ENCODE measurements around the gene ARID3C. TPM values are rescaled to one million over a fixed set of nuclear protein-coding genes. Genes with fewer than 3 reads are reported as not detected.

ARID3C gene
- total and polyA plus RNA-seq, 10 of the 15 experiments (the other 5 are each of a cell fraction or from before 2014, with no cell fraction given): not detected

DNA sequence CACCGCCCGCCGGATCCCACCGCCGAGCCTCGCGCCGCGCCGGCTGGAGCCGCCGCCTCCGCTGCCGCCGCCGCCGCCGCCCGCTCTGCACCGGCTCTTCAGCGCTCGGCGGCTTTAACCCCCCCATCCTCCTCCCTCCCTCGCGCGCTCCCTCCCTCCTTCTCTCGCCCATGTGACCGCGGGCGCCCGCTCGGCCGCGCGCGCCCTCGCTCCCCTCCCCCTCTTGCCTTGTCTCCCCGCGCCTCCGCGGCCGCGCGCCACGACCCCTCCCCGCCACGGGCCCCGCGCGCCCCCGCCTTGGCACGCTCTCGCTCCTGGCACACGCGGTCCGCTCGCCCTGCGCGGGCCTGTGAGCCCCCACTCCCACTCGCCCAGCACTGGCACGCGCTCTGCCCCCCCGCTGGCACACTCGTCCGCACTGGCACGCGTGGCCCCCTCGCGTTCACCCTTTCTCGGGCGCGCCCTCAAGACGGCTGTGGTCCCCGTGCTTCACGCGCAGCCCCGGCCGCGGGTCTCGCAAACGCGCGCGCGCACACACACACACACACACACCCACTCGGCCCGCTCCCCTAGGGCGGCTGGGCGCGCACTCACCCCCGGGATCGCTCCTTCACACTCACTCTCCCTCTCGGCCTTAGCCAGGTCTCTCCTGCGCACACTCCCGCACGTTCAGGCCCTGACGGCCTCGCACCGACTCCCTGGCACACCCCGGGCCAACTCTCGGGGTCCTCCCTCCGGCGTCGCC lies 39.1 kb downstream of the ARID3C start, which contains the start of gene CNTFR:
Gene CNTFR (minus strand): TSS at position 89 of the 745 bp plus-strand sequence. CDS start 20,743 bp downstream, outside the sequence.
- H3K4me3 ChIP-seq: no peak within 1 kb of the TSS
- intact Hi-C loops (cut with micrococcal nuclease; ENCODE audit: unreplicated experiment) (no loop called here), in situ Hi-C loops (cut with MboI) (loop anchor here (5.0 kb wide), 1 partner anchor 52 kb away; no protein-coding TSS in a partner anchor)
- RAD21 ChIA-PET (ENCODE audit: unreplicated experiment): interaction anchor here (1.2 kb wide), 1 partner anchor 186 kb away, joined by 3 read pairs; no protein-coding TSS in a partner anchor
- BruUV-seq (replicated peaks): no TSS peak
- 0 out of 2 replicates have a peak within 1 kb of the TSS, but pooled peaks have one; percentile 25 for H3K4me2 ChIP-seq (ENCODE audit: control insufficient read depth, insufficient read depth)
- no peak within 1 kb of the TSS for H3K27ac ChIP-seq (ENCODE audit: control insufficient read depth, insufficient read depth)
- DNase-seq (ENCODE audit: low read depth, low spot score): no peak
- POLR2A ChIA-PET: no interaction called here
- ATAC-seq: no peak
- H3K9me3 ChIP-seq (replicated peaks; ENCODE audit: control insufficient read depth, insufficient read depth, low read length): no peaks in the 10 kb centered on the region
- CTCF ChIA-PET: no interaction called here
- 1% methylated on average over 36 of the region's 104 CpGs for WGBS (ENCODE audit: insufficient coverage, insufficient replicate concordance, low lambda C conversion rate, missing lambda C conversion rate)
- H4K20me1 ChIP-seq (ENCODE audit: control insufficient read depth, insufficient read depth): peaks cover 18% of the 10 kb centered on the region
- SMC1A ChIA-PET (ENCODE audit: uncharacterized antibody, unreplicated experiment): no interaction called here
- H2AFZ ChIP-seq (ENCODE audit: control insufficient read depth, low read depth, low read length): no peak within 1 kb of the TSS
- peaks cover 32 to 57% of the 10 kb centered on the region in 2 experiments for H3K27me3 ChIP-seq (replicated peaks in 1 of 2; ENCODE audit: control insufficient read depth in 2 of 2, insufficient read depth in 2 of 2, low read length in 1 of 2)
- no peak within 1 kb of the TSS for H3K9ac ChIP-seq (ENCODE audit: control insufficient read depth, insufficient read depth, low read length)
- H3K79me2 ChIP-seq (ENCODE audit: control insufficient read depth, insufficient read depth, low read length): no peaks in the 10 kb centered on the region
- no peak for FAIRE-seq
- H3K4me1 ChIP-seq (ENCODE audit: control insufficient read depth, insufficient read depth, low read length): peaks cover 2% of the 10 kb centered on the region; the same call in 1 of the 2 replicates
- no peaks in the 10 kb centered on the region for H3K36me3 ChIP-seq (ENCODE audit: control insufficient read depth in 2 of 2, insufficient read depth in 2 of 2, low read length in 1 of 2)
- TF ChIP-seq, protein P1, sequence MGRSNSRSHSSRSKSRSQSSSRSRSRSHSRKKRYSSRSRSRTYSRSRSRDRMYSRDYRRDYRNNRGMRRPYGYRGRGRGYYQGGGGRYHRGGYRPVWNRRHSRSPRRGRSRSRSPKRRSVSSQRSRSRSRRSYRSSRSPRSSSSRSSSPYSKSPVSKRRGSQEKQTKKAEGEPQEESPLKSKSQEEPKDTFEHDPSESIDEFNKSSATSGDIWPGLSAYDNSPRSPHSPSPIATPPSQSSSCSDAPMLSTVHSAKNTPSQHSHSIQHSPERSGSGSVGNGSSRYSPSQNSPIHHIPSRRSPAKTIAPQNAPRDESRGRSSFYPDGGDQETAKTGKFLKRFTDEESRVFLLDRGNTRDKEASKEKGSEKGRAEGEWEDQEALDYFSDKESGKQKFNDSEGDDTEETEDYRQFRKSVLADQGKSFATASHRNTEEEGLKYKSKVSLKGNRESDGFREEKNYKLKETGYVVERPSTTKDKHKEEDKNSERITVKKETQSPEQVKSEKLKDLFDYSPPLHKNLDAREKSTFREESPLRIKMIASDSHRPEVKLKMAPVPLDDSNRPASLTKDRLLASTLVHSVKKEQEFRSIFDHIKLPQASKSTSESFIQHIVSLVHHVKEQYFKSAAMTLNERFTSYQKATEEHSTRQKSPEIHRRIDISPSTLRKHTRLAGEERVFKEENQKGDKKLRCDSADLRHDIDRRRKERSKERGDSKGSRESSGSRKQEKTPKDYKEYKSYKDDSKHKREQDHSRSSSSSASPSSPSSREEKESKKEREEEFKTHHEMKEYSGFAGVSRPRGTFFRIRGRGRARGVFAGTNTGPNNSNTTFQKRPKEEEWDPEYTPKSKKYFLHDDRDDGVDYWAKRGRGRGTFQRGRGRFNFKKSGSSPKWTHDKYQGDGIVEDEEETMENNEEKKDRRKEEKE (IDR thresholded peaks at IDR 0.05): no peak
- TF ChIP-seq, protein P2, sequence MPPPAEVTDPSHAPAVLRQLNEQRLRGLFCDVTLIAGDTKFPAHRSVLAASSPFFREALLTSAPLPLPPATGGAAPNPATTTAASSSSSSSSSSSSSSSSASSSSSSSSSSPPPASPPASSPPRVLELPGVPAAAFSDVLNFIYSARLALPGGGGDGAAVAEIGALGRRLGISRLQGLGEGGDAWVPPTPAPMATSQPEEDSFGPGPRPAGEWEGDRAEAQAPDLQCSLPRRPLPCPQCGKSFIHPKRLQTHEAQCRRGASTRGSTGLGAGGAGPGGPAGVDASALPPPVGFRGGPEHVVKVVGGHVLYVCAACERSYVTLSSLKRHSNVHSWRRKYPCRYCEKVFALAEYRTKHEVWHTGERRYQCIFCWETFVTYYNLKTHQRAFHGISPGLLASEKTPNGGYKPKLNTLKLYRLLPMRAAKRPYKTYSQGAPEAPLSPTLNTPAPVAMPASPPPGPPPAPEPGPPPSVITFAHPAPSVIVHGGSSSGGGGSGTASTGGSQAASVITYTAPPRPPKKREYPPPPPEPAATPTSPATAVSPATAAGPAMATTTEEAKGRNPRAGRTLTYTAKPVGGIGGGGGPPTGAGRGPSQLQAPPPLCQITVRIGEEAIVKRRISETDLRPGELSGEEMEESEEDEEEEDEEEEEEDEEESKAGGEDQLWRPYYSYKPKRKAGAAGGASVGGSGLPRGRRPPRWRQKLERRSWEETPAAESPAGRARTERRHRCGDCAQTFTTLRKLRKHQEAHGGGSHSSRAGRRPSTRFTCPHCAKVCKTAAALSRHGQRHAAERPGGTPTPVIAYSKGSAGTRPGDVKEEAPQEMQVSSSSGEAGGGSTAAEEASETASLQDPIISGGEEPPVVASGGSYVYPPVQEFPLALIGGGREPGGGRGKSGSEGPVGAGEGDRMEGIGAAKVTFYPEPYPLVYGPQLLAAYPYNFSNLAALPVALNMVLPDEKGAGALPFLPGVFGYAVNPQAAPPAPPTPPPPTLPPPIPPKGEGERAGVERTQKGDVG (CRISPR knock-in tag; IDR thresholded peaks at IDR 0.05): no peak
- TF ChIP-seq TCF7 (IDR thresholded peaks at IDR 0.05; ENCODE audit: borderline replicate concordance): no peak
- no peak for TF ChIP-seq SMARCA5 (IDR thresholded peaks at IDR 0.05)
- no peak for TF ChIP-seq EED (IDR thresholded peaks at IDR 0.05; ENCODE audit: low read depth)
- TF ChIP-seq EP300 (IDR thresholded peaks at IDR 0.05; ENCODE audit: borderline replicate concordance in 1 of 2, control insufficient read depth in 1 of 2, low read depth in 2 of 2, low read length in 2 of 2): no peak
- TF ChIP-seq ESRRA (IDR thresholded peaks at IDR 0.05; ENCODE audit: low read length): no peak
- TF ChIP-seq KAT2A (conservative IDR thresholded peaks at IDR 0.05; ENCODE audit: control insufficient read depth, low read depth, low read length): no peak
- TF ChIP-seq HDGF (IDR thresholded peaks at IDR 0.05): no peak
- no peak for TF ChIP-seq WRNIP1 (IDR thresholded peaks at IDR 0.05; ENCODE audit: borderline replicate concordance, low read depth, low read length)
- TF ChIP-seq, protein P3, sequence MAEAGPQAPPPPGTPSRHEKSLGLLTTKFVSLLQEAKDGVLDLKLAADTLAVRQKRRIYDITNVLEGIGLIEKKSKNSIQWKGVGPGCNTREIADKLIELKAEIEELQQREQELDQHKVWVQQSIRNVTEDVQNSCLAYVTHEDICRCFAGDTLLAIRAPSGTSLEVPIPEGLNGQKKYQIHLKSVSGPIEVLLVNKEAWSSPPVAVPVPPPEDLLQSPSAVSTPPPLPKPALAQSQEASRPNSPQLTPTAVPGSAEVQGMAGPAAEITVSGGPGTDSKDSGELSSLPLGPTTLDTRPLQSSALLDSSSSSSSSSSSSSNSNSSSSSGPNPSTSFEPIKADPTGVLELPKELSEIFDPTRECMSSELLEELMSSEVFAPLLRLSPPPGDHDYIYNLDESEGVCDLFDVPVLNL (IDR thresholded peaks at IDR 0.05; ENCODE audit: low read depth, low read length): no peak
- no peak for TF ChIP-seq CHD2 (IDR thresholded peaks at IDR 0.05; ENCODE audit: borderline replicate concordance, low read depth, low read length)
- no peak for TF ChIP-seq SMC3 (IDR thresholded peaks at IDR 0.05; ENCODE audit: borderline replicate concordance, low read length)
- TF ChIP-seq FOXM1 (IDR thresholded peaks at IDR 0.05; ENCODE audit: low read depth, low read length): no peak
- TF ChIP-seq CHD1 (IDR thresholded peaks at IDR 0.05; ENCODE audit: low read depth, low read length): no peak
- no peak for TF ChIP-seq CREB1 (IDR thresholded peaks at IDR 0.05; ENCODE audit: low read depth)
- TF ChIP-seq POLR2AphosphoS5 (IDR thresholded peaks at IDR 0.05; ENCODE audit: low read length): no peak
